Stomach (tissue), 9 donors: Measurements from ENCODE around the gene EED. TPM values are rescaled to one million over a fixed set of nuclear protein-coding genes. Genes with fewer than 3 reads are reported as not detected.

Experiments
- DNase-seq, 2 donors: peaks; one replicate each; pipeline versions ENCODE4 v3.0.0 to v3.0.0-alpha.2; 2013 to 2019
- H3K27ac ChIP-seq, 5 donors: fragments of 200-600 bp in 4 of 5; sonication (generic) in 4 of 5; one replicate each; pipeline ENCODE4 v1.5.1; 2013 to 2019; ENCODE audit warnings: mild to moderate bottlenecking in 1 of 5, moderate library complexity in 1 of 5
- H3K27me3 ChIP-seq, 3 donors: fragments of 200-600 bp; sonication (generic); one replicate each; pipeline ENCODE4 v1.5.1; 2017 to 2019; ENCODE audit warnings: mixed run types in 1 of 3
- H3K36me3 ChIP-seq, 4 donors: fragments of 200-600 bp; sonication (generic); 1 replicate in 3 of 4; 2 replicates in 1 of 4; pipeline ENCODE4 v1.5.1; 2016 to 2019
- H3K4me1 ChIP-seq, 4 donors: fragments of 200-600 bp; sonication (generic); one replicate each; pipeline ENCODE4 v1.5.1; 2016 to 2019
- H3K4me3 ChIP-seq, 4 donors: fragments of 200-600 bp; sonication (generic) in 3 of 4; one replicate each; pipeline ENCODE4 v1.5.1; 2016 to 2019; ENCODE audit warnings: mild to moderate bottlenecking in 1 of 4
- H3K9me3 ChIP-seq, 4 donors: fragments of 200-600 bp; sonication (generic); one replicate each; pipeline ENCODE4 v1.5.1; 2016 to 2019
- CTCF ChIP-seq, 7 experiments: fragments of 450-650 bp in 4 of 7; fragments of 200-600 bp in 3 of 7; sonication (generic) in 3 of 7; IDR thresholded peaks; one replicate each; pipeline ENCODE4 v1.5.1; 2016 to 2019; ENCODE audit warnings: antibody characterized with exemption in 7 of 7, control low read depth in 2 of 7, mild to moderate bottlenecking in 1 of 7
- EP300 ChIP-seq: sonication (generic); formaldehyde crosslinking; IDR thresholded peaks from one replicate; pipeline ENCODE4 v1.6.1; 2017; ENCODE audit warnings: antibody characterized with exemption
- POLR2A ChIP-seq, 4 donors: fragments of 450-650 bp; IDR thresholded peaks; one replicate each; pipeline ENCODE4 v1.6.1; 2016; ENCODE audit warnings: antibody characterized with exemption in 4 of 4, control low read depth in 2 of 4, mild to moderate bottlenecking in 1 of 4, moderate library complexity in 1 of 4
- POLR2AphosphoS5 ChIP-seq, 3 donors: sonication (generic); formaldehyde crosslinking; IDR thresholded peaks; one replicate each; pipeline ENCODE4 v1.6.1; 2016; ENCODE audit warnings: antibody characterized with exemption in 3 of 3
- WGBS, 5 donors: extraction: QIAGEN DNeasy Blood & Tissue Kit in 3 of 5; methylation state at CpG; one replicate each; pipeline versions ENCODE4 v1.1.5 to v1.1.7; 2013 to 2018; 5-methylcytosine and 5-hydroxymethylcytosine counted together
- intact Hi-C: fragments of 100-400 bp; cut with DNase I; formaldehyde crosslinking; loops from one replicate; pipeline ENCODE4 v1.15.1; 2023; ENCODE audit warnings: low total_unique reads
- polyA plus RNA-seq, 3 donors: library from polyadenylated mRNA; stranded (reverse); fragments of 200-250 nt; gene quantifications; one replicate each; pipeline ENCODE4 v1.2.3, GENCODE V29; 2013
- total RNA-seq, 5 donors: library from RNA; depleted of rRNA; stranded (reverse); fragments of >200 nt; gene quantifications; one replicate each; pipeline versions ENCODE4 v1.1.0 to v1.2.3, GENCODE V29; 2014 to 2016
- donor health status: healthy with polysubstance abuse.
- donor health status: Bipolar disorder and iron deficiency.
- donor health status: healthy.

EED gene
- total and polyA plus RNA-seq, 8 donors, result 11.8 to 42.4 (median 20.8) TPM

DNA sequence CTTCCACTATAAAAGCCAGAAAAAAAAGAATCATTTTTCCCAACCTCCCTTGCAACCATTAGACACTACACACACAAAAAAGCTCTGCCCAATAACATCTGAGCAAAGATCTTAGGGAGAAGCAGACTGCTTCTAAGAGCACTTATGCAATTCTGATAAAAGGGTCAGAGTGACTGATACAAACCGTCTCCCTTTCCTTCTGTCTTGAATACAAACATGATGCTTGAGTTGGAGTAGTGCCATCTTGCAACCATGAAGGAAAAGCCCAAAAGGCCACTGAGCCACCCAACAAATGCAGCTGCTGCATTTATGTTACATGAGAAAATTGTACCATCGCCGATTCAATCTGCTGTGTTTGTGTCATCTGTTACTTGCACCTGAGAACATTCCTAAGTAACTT is 47.6 kb upstream of the EED start:
- WGBS, 5 donors, result 60 to 74% (median 66%) methylated on average over 3 of the region's 3 CpGs

DNA sequence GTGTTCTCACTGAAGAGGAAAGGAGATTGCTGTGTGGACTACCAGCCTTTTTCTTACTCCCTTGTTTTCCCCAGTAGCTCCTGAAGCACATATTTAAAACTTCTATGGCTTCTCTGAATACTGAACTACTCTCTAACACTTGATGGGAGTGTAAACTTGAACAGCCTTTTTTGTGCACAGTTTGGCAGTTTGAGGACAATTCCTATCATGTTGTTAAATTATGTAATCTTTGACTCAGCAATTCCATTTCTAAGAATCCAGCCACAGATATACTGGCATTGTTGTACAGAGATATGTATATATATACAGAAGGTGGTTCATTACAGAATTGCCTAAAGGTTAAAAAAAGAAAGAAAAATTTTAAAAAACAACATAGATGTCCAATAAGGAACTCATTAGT is 47.1 kb upstream of the EED start:
- Histone ChIP-seq H3K4me3 (no peak overlapping the region), H3K4me1 (peaks cover 0 to 46% (median 15%) of the 10 kb centered on the region in 4 donors), H3K27me3 (no peaks in the 10 kb centered on the region), H3K9me3 (no peaks in the 10 kb centered on the region), H3K36me3 (no peaks in the 10 kb centered on the region), H3K27ac (no peak overlapping the region)
- intact Hi-C loops, result loop anchor here (10.0 kb wide), 1 partner anchor 163 kb away; no protein-coding TSS in a partner anchor
- DNase-seq, result no peak
- TF ChIP-seq POLR2AphosphoS5 (IDR thresholded peaks at IDR 0.05) (no peak), POLR2A (IDR thresholded peaks at IDR 0.05) (no peak), EP300 (no peak), CTCF (IDR thresholded peaks at IDR 0.05) (no peak)

More for the DNA sequence above, 47.6 kb upstream of the EED start:
- Histone ChIP-seq H3K4me3 (no peak overlapping the region), H3K27ac (no peak overlapping the region), H3K27me3 (no peaks in the 10 kb centered on the region), H3K4me1 (peaks cover 0 to 46% (median 13%) of the 10 kb centered on the region in 4 donors), H3K9me3 (no peaks in the 10 kb centered on the region), H3K36me3 (no peaks in the 10 kb centered on the region)
- intact Hi-C loops, result loop anchor here (10.0 kb wide), 1 partner anchor 162 kb away; no protein-coding TSS in a partner anchor
- DNase-seq, result no peak
- TF ChIP-seq POLR2A (IDR thresholded peaks at IDR 0.05) (no peak), CTCF (IDR thresholded peaks at IDR 0.05) (no peak), EP300 (no peak), POLR2AphosphoS5 (IDR thresholded peaks at IDR 0.05) (no peak)

GRCh38 chr11:86198139-86198538 is 46.4 kb upstream of the EED start:
- no peak for DNase-seq
- H3K36me3 ChIP-seq, result no peaks in the 10 kb centered on the region
- intact Hi-C loops, result loop anchor here (10.0 kb wide), 1 partner anchor 163 kb away; no protein-coding TSS in a partner anchor
- H3K27me3 ChIP-seq, result no peaks in the 10 kb centered on the region
- H3K27ac ChIP-seq, result no peak overlapping the region
- H3K4me3 ChIP-seq, result no peak overlapping the region
- peaks cover 0 to 46% (median 10%) of the 10 kb centered on the region in 4 donors for H3K4me1 ChIP-seq
- H3K9me3 ChIP-seq, result no peaks in the 10 kb centered on the region
- TF ChIP-seq POLR2AphosphoS5 (IDR thresholded peaks at IDR 0.05), result no peak
- TF ChIP-seq CTCF (IDR thresholded peaks at IDR 0.05), result no peak
- TF ChIP-seq EP300, result no peak
- no peak for TF ChIP-seq POLR2A (IDR thresholded peaks at IDR 0.05)

DNA sequence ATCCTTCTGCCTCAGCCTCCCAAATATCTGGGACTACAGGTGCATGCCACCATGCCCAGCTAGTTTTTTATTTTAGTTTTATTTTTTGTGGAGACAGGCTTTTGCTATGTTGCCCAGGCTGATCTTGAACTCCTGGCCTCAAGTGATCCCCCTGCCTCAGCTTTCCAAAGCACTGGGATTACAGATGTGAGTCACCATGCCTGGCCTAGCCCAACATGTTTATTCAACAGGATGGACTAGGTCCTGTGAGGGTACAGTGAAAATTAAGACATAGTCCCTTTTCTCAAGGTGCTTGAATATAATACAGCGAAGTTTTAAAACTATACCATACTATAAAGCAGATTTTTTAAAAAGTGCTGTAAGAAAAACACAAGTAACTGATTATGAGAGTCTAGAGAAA is 45.2 kb upstream of the EED start:
- TF ChIP-seq EP300 (no peak), CTCF (IDR thresholded peaks at IDR 0.05) (no peak), POLR2A (IDR thresholded peaks at IDR 0.05) (no peak), POLR2AphosphoS5 (IDR thresholded peaks at IDR 0.05) (no peak)
- H3K4me1 ChIP-seq, result peaks cover 0 to 36% (median 4%) of the 10 kb centered on the region in 4 donors
- H3K4me3 ChIP-seq, result no peak overlapping the region
- no peak overlapping the region for H3K27ac ChIP-seq
- DNase-seq, result no peak
- H3K9me3 ChIP-seq, result no peaks in the 10 kb centered on the region
- 91 to 97% (median 93%) methylated on average over 1 of the region's 1 CpG for WGBS, 5 donors
- H3K27me3 ChIP-seq, result no peaks in the 10 kb centered on the region
- no peaks in the 10 kb centered on the region for H3K36me3 ChIP-seq
- intact Hi-C loops, result loop anchor here (10.0 kb wide), 1 partner anchor 165 kb away; no protein-coding TSS in a partner anchor
